CD4-positive, alpha-beta T cell treated with Interferon gamma for 1 hour (primary cell): ENCODE data around the gene HIBCH.
A peak's percentile ranks its signal among the peaks of the same experiment; 100 is the strongest.
"Not testable (repeated sequence)": the region's sequence is repeated elsewhere in the genome, so short reads cannot be mapped to it uniquely, and the experiment has no call there.

Source experiments
- DNase-seq: peaks from one replicate; pipeline ENCODE4 v3.0.0-alpha.2; 2020

Gene HIBCH

DNA sequence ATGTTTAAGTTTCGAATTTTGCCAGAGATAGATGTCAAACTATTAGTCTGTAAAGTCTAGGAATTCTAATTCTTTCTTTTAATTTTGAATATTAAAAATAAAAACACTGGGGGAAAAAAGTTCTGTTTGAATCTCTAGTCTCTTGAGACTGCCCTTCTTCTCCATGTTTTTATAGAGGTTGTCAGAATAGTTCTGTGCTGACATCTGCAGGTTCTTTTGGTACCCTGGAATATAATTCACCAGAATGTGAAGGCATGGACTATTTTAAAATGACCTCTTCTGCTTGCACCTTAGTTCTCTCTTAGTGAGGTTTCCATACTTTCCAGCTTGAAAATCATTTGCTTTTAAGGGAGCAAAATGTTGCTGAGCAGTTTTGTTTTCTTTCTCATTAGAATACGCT is 136.1 kb downstream of the HIBCH start:
- no peak for DNase-seq

DNA sequence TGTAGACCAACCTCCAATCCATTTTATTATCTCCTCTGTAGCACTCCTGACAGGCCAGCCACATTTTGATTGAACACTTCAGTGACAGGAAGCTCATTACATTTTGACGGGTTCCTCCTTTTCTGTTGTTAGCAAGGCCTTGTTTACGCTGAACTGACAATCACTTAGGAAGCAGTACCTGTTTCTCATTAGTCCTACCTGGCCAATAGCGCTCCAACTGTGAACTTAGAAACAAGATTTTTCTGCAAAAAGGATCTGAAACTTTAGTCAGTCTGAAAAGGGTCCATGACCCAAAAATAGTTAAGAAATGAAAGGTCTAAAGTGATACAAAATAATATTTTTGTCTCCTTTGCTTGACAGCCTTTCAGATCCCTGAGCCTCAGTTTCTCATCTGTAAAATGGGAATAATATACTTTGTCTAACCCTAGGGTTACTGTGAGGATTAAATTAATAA is 137.5 kb downstream of the HIBCH start:
- no peak for DNase-seq

DNA sequence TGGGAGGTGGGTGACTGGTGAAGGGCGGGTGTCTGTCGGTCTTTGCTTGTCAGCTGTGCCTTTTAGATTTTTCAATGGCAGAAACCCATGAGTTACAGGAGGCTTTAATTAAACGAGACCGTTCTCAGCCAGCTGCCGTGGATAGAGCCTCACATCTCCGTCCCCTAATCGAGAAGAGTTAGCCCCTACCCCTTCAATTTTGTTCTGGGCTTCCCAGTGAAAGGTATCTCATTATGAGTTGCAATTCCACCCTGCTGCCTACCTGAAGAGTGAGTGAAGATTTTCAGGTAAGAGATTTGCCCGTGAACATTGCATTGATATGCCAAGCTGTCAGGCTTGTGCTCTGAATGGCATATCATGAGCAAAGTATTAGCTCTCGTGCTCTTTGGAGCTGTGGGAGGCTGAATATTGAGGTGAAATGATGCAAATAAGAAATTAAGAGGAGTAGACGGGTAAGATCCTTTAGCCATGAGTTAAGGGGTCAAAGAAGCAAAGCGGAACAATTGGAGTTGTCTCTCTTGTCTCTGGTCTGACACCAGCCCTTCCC is 138.4 kb downstream of the HIBCH start:
- DNase-seq: no peak

DNA sequence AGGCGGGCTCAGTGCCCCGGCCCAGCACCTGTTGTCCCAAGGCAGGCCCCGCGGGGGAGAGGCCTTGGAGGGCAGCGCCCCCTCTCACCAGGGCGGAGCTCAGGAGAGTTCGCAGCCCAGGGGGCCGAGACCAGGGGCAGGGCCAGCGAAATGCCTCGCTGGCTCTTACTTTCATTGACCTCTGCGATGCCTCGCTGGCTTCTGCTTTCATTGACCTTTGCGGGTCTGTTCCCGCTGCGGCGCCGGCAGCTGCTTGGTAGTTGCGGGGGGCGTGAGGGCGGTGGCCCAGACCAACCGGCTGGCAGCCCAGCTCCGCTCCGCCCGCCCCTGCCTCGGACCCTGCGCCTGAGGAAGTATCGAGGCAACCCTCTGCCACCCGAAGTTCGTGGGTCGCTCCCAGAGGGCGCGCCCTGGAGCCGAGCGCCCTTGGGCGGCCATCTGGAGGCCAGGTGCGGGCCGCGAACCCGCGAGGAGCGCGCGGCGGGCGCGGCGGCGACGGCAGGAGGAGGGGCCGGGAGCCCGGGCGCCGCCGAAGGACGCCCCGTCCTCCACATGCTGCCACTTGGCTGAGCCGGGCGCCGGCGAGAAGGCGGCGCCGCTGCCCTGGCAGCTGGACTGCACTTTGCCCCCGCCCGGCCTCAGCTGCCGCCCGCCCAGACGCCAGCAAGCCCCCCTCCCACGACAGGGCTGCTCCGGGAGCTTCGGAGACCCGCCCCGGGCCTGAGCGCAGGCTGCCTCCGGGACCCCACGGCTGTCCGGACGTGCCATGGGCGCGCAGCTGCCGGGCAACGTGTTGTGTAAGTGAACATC is 139.1 kb downstream of the HIBCH start:
- peak; percentile 21 for DNase-seq

DNA sequence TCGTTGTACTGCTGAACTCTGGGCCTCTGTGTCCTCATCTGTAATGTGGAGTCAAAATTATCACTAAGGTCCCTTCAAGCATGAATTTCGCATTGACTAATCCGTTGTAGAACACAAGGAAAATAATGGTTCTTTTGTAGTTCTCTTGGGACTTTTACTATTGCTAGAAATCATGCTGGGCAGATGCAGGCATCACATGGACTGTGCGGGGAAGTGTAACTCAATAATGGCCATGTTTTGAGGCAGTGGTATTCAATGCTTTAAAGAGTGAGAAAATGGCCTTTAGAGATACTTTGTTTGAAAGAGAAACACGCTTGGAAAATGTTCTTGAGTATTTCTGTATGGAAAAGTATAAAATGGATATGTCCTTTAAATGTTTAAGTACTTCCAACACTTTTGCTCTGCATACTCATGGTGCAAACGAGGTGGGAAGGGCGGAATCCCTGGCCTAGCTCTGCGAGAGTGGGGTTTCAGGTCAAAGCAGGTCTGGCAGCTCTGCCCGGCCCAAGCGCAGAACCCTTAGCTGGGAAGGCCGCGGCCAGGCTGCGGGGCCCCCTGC is 139.8 kb downstream of the HIBCH start:
- DNase-seq: no peak

DNA sequence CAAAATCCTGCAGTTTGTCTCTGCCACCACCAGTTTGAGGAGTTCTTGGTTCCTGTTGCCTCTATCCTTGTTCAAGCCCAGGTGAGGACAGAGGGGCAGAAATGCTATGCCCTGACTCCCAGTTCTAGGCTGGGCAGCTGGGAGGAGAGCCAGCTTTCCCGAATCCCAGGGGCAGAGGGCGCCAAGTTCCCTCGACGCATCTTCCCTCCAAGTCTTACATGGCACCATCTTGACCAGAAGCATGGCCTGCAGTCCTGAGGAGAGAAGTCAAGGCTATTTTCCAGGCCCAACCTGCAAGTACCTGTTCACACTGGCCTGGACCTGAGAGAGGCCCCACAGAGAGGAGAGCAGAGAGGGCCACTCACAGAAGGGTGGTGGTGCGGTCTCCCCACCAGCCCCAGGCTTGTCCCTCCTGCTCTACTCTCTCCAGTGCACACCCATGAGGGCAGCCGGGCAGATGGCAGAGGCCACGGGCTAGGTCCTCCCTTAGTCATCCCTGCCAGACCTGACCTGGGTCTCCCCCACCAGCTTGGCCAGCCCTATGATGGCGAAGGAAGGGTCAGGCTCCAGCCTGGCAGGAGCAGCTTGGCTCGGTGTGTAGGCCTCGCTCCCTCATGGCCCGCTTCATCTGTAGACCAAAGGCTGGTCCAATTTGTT is 141.4 kb downstream of the HIBCH start:
- no peak for DNase-seq

DNA sequence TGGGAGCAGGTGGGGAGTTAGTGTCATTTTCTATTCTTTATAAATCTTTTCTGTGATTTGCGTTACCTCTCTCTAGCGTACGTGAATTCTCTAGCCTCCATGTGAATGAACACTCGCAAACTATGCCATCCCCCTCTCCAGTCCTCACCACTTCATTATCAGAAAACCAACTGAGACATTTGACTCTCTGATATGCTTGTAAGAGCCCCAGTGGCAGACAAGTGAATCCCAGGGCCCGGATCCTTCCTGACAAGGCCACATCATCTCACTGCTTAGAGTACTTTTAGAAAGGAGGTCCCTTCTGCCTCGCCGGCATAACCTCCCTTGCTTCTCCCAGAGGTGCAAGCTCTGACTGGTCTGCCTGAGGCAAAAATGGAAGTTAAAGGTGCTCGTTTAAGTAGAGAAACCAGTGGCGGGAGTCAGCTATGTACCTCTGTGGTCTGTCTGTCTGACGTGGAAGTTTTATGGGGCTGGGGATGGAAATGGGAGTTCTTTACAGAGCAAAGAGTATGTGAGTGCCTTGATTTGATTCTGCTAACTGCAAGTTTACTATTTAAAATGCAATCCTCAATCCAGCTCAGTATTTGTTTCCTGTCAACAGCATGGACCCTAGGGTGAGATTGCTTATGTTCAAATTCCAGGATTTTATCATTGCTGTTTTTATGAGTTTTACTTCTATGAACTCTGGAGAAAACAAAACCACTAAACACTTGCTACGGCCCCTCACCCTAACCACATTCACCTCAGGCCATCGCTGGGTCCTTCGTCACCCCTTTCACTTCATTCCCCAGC is 142.2 kb downstream of the HIBCH start:
- DNase-seq: no peak

DNA sequence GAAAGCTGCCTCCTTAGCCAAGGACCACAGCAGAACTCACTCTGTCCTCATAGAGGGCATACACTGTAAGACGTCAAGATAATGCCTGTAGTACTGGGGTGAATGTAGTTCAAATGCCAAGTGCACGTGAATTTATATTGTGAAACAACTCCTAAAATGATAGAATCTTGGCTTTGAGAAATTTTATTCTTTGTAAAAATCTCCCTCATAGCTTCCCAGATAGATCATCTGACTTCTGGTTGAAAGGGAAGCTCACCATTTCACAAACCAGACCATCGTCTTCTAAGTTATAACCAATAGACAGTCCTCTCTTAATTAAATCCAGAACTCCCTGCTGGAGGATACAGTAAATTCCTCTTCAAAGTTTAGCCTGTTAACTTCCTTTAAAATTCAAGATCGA is 146.2 kb downstream of the HIBCH start:
- no peak for DNase-seq

DNA sequence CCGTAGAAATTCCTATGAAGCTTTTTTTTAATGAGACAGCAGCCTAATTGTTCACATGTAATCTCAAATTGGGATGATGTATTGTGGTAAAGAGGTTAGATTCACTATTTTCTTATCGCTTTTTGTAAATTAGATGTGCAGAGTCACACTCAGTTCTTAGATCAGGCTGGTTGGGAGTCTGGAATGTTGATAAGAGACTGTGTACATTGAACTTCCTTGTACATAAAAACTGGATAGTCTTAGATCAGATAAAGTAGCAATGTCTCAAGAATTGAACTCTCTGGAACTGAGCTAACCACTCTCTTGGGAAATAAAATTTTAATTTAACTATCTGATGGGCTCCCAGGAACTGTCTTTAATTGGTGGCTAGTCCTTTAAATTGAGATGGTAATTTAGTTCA is 149.0 kb downstream of the HIBCH start:
- DNase-seq: no peak

DNA sequence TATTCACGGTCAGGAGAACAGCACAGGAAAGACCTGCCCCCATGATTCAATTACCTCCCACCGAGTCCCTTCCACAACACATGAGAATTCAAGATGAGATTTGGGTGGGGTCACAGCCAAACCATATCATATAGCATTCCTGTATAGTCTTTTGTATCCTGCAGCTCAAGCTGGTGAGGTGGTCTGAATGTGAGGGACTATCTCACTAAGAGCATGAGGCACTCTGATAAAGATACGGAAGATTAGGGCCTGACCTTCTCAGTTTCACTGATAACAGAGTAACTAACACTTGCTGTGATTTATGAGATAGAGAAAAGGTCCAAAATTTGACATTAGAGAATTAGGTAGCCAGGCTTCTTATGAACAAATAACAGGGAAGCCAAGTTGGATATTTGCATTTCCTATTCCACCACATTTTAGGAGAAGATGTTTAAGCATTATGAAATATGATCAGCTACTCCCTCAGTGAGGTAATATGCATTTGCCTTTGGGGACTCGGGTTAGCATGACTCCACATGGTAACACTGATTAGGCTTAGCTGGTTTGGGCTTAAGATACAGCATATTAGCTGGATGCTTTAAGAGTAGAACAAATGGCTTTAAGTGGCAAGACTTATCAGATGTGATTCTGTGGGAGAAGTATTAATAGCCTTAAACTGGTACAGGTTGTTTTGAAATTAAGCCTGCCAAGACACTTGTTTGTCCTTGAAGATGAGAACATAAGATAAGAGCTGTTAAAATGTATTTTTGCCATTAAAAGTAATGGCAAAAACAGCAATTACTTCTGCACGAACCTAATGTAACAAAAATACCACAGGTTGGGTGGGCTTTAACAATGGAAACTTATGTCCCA is 150.2 kb downstream of the HIBCH start:
- no peak for DNase-seq

DNA sequence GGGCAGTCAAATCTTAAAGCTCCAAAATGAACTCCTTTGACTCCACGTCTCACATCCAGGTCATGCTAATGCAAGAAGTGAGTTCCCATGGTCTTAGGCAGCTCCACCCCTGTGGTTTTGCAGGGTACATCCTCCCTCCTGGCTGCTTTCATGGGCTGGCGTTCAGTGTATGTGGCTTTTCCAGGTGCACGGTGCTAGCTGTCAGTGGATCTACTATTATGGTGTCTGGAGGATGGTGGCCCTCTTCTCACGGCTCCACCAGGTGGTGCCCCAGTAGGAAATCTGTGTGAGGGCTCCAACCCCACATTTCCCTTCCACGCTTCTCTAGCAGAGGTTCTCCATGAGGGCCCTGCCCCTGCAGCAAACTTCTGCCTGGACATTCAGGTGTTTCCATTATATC is 151.9 kb downstream of the HIBCH start:
- DNase-seq: no peak

DNA sequence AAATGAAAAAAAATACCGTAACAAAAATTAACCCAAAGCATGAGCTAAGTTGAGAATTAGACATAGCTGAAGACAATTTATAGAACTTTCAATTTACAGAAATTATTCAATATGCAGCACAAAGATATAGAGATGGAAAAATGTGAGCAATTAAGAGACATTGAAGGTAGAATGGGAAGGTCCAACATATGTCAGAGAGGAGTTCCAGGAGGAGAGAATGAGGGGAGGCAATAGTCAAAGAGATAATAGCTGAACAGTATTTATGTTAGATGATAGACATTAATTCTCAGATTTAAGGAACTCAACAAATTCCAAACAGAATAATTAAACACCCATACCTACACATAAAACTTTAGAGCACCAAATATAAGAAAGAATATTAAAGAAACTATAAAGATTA is 154.1 kb downstream of the HIBCH start:
- no peak for DNase-seq

DNA sequence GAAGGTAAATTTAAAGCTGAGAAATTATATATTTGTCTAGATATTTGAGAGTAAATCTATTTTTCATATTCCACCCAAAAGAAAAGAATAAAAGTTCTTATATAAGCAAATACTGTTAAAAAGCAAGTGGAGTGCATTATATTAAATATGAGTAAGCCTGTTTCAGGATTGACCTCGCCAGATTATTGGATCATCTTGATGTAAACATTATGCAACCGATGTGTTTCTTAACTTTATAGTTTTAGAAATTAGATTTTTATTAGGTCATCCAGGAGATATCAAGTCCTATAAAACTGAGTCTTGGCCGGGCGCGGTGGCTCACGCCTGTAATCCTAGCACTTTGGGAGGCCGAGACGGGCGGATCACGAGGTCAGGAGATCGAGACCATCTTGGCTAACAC is 156.8 kb downstream of the HIBCH start:
- no peak for DNase-seq

DNA sequence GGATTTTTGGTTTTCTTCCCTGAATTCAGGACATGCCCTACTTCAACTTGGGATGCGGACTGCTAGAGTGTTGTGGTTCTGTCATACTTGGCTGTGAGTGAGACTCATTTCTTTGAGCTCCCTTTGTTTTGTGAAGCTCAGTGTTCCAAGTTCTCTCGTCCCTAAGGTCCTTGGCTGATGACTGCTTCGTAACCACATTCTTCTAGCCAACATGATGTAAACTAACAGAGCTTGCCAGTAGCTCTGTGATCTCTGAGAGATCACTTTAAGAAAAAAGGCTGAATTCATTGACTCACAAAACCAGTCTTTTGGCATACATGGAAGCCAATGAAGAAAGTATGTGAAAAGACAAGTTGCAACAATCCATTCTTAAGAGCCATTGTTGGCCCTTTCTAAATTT is 160.2 kb downstream of the HIBCH start:
- no peak for DNase-seq

DNA sequence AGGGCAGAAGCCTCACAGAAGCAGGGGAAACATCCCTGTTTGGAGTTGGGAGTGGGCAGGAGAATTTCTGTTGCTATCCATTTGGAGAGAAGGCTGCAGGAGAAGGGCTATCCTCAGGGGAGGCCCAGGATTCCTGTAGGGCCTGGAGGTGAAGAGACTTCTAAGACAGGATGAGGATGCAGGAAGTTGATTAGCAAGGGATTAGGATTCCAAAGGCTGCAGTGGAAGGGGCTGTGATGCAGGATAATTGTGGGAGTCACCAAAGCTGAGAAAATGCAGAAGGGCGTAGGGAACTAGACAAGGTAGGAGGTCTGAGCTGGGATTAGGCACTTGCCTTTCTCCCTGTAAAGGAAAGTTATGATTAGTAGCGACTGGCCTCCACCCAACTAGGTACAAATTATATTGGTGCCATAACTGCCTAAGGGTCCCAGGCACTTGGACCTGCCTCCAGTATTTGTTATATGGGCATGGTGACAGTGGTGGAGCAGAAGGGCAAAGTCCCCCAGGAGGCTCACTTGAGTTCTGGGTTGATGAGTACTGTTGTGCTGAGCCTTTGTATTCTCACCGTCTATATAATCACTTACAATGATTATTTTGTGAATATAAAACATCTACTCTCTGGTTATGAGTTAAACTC is 160.7 kb downstream of the HIBCH start:
- no peak for DNase-seq

DNA sequence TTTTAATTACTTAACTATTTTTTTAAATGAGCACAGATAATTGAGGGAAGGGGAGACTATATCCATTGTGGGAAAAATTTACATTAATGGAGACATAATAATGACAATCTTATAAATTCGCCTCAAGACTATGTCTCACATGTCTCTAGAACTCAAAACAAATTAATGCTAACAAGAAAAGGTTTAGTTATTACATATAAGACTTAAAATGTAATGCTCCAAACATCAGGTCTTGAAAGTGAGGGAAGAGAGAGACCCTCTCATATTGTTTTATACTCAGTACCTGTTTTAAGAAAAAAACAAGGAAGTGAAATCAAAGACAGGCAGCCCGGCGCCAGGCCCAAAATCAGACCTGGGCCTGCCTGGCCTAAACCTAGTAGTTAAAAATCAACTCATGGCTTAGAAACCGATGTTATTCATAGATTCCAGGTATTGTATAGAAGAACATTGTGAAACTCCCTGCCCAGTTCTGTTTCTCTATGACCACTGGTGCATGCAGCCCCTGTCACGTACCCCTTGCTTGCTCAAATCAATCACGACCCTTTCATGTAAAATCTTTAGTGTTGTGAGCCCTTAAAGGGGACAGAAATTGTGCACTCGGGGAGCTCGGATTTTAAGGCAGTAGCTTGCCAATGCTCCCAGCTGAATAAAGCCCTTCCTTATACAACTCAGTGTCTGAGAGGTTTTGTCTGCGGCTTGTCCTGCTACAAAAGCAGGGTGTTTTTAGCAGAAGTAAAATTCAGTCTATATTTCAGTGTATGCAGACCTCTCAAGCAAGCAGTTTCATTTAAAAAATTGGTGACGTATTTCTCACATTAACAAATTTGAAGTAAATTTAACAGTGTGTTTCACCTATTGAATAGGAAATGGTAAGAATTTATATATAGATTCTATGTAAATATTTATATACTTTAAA is 161.8 kb downstream of the HIBCH start:
- DNase-seq: not testable (repeated sequence)

DNA sequence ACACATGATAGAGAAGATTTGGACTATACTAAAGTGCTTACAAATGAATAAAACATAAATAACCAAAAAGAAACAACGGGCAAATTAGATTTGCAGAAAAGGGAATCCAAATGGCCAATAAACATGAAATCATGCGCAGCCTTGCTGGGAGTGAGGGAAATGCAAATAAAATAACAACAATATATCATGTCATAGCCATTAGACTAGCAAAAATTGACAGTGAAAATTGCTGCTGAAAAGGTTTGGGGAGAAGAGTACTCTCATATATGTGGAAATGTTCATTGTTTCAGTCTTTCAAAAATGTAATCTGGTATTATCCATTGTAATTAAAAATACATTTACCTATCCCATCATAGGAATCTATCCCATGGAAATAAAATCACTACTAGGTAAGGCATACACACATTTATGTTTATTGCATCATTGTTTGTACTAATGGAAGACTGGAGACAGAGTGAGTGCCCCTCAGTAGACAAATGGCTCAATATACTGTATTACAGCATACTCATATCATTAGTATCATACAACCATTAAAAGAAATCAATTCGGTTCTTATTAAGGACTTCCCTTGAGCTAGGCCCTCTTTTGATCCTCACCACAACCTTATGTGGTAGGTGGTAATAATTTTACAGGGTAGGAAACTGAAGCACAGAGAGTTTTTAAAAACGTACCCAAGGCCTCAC is 163.0 kb downstream of the HIBCH start:
- no peak for DNase-seq
